ENCODE data around the gene STRIP2. TPM values are rescaled to one million over a fixed set of nuclear protein-coding genes. Genes with fewer than 3 reads are reported as not detected.

Gene STRIP2
- total and polyA plus RNA-seq, 2 of the 13 experiments (the other 11 are each of a cell fraction or from before 2014, with no cell fraction given) = 3.9 to 8.2 TPM

DNA sequence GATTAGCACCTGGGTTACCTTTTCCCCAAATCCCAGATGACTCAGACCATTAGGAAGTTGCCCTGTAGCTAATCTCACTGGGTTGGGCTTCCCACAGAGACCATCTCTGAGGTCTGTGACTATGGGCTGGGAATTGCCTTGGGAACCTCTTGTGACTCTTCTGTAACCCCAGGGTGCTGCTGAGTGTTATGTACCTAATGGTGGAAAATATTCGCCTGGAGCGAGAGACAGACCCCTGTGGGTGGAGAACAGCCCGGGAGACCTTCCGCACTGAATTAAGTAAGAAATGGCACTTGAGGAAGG lies 20.0 kb downstream of the STRIP2 start (continued):
- TF ChIP-seq ZNF335 (CRISPR knock-in tag; IDR thresholded peaks at IDR 0.05) (no peak), RNF2 (conservative IDR thresholded peaks at IDR 0.05; ENCODE audit: low read depth) (no peak), CREM (IDR thresholded peaks at IDR 0.05) (no peak), CREM (CRISPR knock-in tag; IDR thresholded peaks at IDR 0.05) (no peak), CENPBD1 (CRISPR knock-in tag; IDR thresholded peaks at IDR 0.05; ENCODE audit: borderline replicate concordance, low read depth) (no peak), ZNF766 (CRISPR knock-in tag; IDR thresholded peaks at IDR 0.05; ENCODE audit: borderline replicate concordance) (no peak), ZFP36L2 (CRISPR knock-in tag; IDR thresholded peaks at IDR 0.05) (no peak), KLF6 (CRISPR knock-in tag; IDR thresholded peaks at IDR 0.05) (no peak), ZNF205 (CRISPR knock-in tag; IDR thresholded peaks at IDR 0.05) (no peak)
- TF ChIP-seq, protein P1, sequence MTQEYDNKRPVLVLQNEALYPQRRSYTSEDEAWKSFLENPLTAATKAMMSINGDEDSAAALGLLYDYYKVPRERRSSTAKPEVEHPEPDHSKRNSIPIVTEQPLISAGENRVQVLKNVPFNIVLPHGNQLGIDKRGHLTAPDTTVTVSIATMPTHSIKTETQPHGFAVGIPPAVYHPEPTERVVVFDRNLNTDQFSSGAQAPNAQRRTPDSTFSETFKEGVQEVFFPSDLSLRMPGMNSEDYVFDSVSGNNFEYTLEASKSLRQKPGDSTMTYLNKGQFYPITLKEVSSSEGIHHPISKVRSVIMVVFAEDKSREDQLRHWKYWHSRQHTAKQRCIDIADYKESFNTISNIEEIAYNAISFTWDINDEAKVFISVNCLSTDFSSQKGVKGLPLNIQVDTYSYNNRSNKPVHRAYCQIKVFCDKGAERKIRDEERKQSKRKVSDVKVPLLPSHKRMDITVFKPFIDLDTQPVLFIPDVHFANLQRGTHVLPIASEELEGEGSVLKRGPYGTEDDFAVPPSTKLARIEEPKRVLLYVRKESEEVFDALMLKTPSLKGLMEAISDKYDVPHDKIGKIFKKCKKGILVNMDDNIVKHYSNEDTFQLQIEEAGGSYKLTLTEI (CRISPR knock-in tag; conservative IDR thresholded peaks at IDR 0.05) = no peak
- TF ChIP-seq, protein P2, sequence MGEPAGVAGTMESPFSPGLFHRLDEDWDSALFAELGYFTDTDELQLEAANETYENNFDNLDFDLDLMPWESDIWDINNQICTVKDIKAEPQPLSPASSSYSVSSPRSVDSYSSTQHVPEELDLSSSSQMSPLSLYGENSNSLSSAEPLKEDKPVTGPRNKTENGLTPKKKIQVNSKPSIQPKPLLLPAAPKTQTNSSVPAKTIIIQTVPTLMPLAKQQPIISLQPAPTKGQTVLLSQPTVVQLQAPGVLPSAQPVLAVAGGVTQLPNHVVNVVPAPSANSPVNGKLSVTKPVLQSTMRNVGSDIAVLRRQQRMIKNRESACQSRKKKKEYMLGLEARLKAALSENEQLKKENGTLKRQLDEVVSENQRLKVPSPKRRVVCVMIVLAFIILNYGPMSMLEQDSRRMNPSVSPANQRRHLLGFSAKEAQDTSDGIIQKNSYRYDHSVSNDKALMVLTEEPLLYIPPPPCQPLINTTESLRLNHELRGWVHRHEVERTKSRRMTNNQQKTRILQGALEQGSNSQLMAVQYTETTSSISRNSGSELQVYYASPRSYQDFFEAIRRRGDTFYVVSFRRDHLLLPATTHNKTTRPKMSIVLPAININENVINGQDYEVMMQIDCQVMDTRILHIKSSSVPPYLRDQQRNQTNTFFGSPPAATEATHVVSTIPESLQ (CRISPR knock-in tag; conservative IDR thresholded peaks at IDR 0.05) = no peak

DNA sequence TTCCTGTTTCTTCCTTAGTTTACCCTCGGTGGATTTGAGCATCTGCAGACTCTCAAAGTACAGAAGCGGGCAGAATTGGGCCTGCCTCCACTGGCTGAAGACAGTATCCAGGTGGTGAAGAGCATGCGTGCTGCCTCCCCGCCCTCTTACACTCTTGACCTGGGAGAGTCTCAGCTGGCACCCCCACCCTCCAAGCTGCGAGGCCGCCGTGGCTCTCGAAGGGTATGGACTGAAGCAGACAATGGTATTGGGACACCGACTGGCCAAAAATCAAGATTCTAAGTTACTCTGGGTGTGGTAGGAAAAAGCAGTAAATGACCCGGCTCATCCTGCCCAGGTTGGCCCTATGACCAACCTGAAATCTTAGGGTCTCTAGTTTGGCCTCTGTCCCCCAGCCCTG lies 22.2 kb downstream of the STRIP2 start:
- H3K27me3 ChIP-seq (ENCODE audit: control insufficient read depth in 1 of 2, insufficient read depth in 2 of 2, low read length in 2 of 2) = no peaks in the 10 kb centered on the region
- no peak overlapping the region for H3K4me2 ChIP-seq (ENCODE audit: low read depth, low read length)
- intact Hi-C loops (cut with micrococcal nuclease; ENCODE audit: unreplicated experiment) = no loop called here
- CTCF ChIA-PET (ENCODE audit: low intra/inter-chr PET ratio, low total read pairs) = no interaction called here
- ATAC-seq (no peak), DNase-seq (ENCODE audit: low spot score) (no peak), FAIRE-seq (no peak)
- peaks cover 3 to 48% of the 10 kb centered on the region in 2 experiments; a peak in 4 of 5 replicates for H3K36me3 ChIP-seq (replicated peaks in 1 of 2; ENCODE audit: control insufficient read depth in 1 of 2, insufficient read depth in 2 of 2, low read length in 2 of 2)
- H3K9ac ChIP-seq (ENCODE audit: insufficient read depth, low read depth, low read length) = no peak overlapping the region
- H2AFZ ChIP-seq (ENCODE audit: low read length) = no peak overlapping the region
- H4K20me1 ChIP-seq (ENCODE audit: insufficient read depth, low read length) = no peaks in the 10 kb centered on the region
- no peak overlapping the region for H3K27ac ChIP-seq (ENCODE audit: extremely low read length, insufficient read depth, low read length)
- no peaks in the 10 kb centered on the region for H3K4me1 ChIP-seq (ENCODE audit: insufficient read depth, low read length)
- BruUV-seq (replicated peaks) = no TSS peak
- 93% methylated on average over 10 of the region's 10 CpGs for WGBS (ENCODE audit: low lambda C conversion rate)
- H3K4me3 ChIP-seq (replicated peaks in 1 of 3; ENCODE audit: insufficient read depth in 1 of 3, low read depth in 2 of 3, low read length in 3 of 3) = no peak overlapping the region
- POLR2A ChIA-PET = no interaction called here
- no peaks in the 10 kb centered on the region for H3K79me2 ChIP-seq (ENCODE audit: insufficient read depth, low read length)
- H3K9me3 ChIP-seq (ENCODE audit: low read length) = no peaks in the 10 kb centered on the region
- in situ Hi-C loops (cut with HindIII; ENCODE audit: extremely low pct_ligation_motif_present, low pct_unique_long_range_greater_than_20kb) = no loop called here
- TF ChIP-seq ZNF121 (CRISPR knock-in tag; IDR thresholded peaks at IDR 0.05) = no peak
- no peak for TF ChIP-seq ZC3H13 (CRISPR knock-in tag; IDR thresholded peaks at IDR 0.05)
- TF ChIP-seq SMAD1 (CRISPR knock-in tag; IDR thresholded peaks at IDR 0.05; ENCODE audit: borderline replicate concordance, low read depth) = no peak
- no peak for TF ChIP-seq SMAD3 (CRISPR knock-in tag; IDR thresholded peaks at IDR 0.05)
- TF ChIP-seq NCOA1 (CRISPR knock-in tag; IDR thresholded peaks at IDR 0.05) = no peak
- TF ChIP-seq ZNF614 (CRISPR knock-in tag; IDR thresholded peaks at IDR 0.05; ENCODE audit: borderline replicate concordance) = no peak
- no peak for TF ChIP-seq ZNF709 (CRISPR knock-in tag; IDR thresholded peaks at IDR 0.05)
- TF ChIP-seq ATF1 (CRISPR knock-in tag; IDR thresholded peaks at IDR 0.05) = no peak
- no peak for TF ChIP-seq ZNF343 (CRISPR knock-in tag; IDR thresholded peaks at IDR 0.05)
- no peak for TF ChIP-seq ZNF207 (IDR thresholded peaks at IDR 0.05; ENCODE audit: borderline replicate concordance)
- no peak for TF ChIP-seq PHF21A (CRISPR knock-in tag; IDR thresholded peaks at IDR 0.05)
- no peak for TF ChIP-seq ZNF33A (CRISPR knock-in tag; IDR thresholded peaks at IDR 0.05; ENCODE audit: borderline replicate concordance)
- no peak for TF ChIP-seq ZFP41 (CRISPR knock-in tag; IDR thresholded peaks at IDR 0.05; ENCODE audit: borderline replicate concordance)
- no peak for TF ChIP-seq RFXAP (CRISPR knock-in tag; IDR thresholded peaks at IDR 0.05; ENCODE audit: borderline replicate concordance)
